Breast epithelium (tissue), 4 donors: ENCODE measurements around the gene CEP126. TPM values are rescaled to one million over a fixed set of nuclear protein-coding genes. Genes with fewer than 3 reads are reported as not detected.

Experiments used
- DNase-seq, 2 donors: peaks; one replicate each; pipeline ENCODE4 v3.0.0-alpha.2; 2019; ENCODE audit warnings: low spot score in 2 of 2
- H3K27ac ChIP-seq, 2 donors: fragments of 200-600 bp; sonication (generic) in 1 of 2; one replicate each; pipeline ENCODE4 v1.5.1; 2016 to 2019; ENCODE audit warnings: mild to moderate bottlenecking in 1 of 2
- H3K27me3 ChIP-seq, 2 donors: fragments of 200-600 bp; sonication (generic) in 1 of 2; one replicate each; pipeline versions ENCODE4 v1.5.1 to v1.6.0; 2017 to 2019; ENCODE audit warnings: control low read depth in 1 of 2, mild to moderate bottlenecking in 1 of 2
- H3K36me3 ChIP-seq: fragments of 200-600 bp; one replicate; pipeline ENCODE4 v1.5.1; 2019
- H3K4me1 ChIP-seq, 2 donors: fragments of 200-600 bp; sonication (generic); one replicate each; pipeline ENCODE4 v1.5.1; 2016 to 2019; ENCODE audit warnings: control low read depth in 1 of 2
- H3K4me3 ChIP-seq, 3 donors: fragments of 200-600 bp; sonication (generic); 1 replicate in 2 of 3; 2 replicates in 1 of 3; pipeline ENCODE4 v1.5.1; 2016 to 2019; ENCODE audit warnings: mild to moderate bottlenecking in 3 of 3, moderate library complexity in 2 of 3
- H3K9me3 ChIP-seq, 2 donors: fragments of 200-600 bp; sonication (generic) in 1 of 2; one replicate each; pipeline ENCODE4 v1.5.1; 2016 to 2019; ENCODE audit warnings: control low read depth in 1 of 2
- POLR2AphosphoS5 ChIP-seq, 3 donors: sonication (generic); formaldehyde crosslinking; IDR thresholded peaks; one replicate each; pipeline ENCODE4 v1.6.1; 2017; ENCODE audit warnings: antibody characterized with exemption in 3 of 3
- intact Hi-C: fragments of 100-400 bp; cut with DNase I; formaldehyde crosslinking; loops from one replicate; pipeline ENCODE4 v1.15.1; 2023; ENCODE audit warnings: low total_unique reads
- total RNA-seq, 3 donors: library from RNA; depleted of rRNA; stranded (reverse); fragments of >200 nt; gene quantifications; one replicate each; pipeline ENCODE4 v1.1.0, GENCODE V29; 2016
- TF ChIP-seq, protein P1 (sequence below), 3 donors: fragments of 450-650 bp; IDR thresholded peaks; one replicate each; pipeline ENCODE4 v1.5.1; 2016 to 2017; ENCODE audit warnings: antibody characterized with exemption in 3 of 3, mild to moderate bottlenecking in 3 of 3, moderate library complexity in 3 of 3

CEP126 gene
- total RNA-seq, 3 donors from 2014 or later = 6.9 to 14.7 (median 9.1) TPM

DNA sequence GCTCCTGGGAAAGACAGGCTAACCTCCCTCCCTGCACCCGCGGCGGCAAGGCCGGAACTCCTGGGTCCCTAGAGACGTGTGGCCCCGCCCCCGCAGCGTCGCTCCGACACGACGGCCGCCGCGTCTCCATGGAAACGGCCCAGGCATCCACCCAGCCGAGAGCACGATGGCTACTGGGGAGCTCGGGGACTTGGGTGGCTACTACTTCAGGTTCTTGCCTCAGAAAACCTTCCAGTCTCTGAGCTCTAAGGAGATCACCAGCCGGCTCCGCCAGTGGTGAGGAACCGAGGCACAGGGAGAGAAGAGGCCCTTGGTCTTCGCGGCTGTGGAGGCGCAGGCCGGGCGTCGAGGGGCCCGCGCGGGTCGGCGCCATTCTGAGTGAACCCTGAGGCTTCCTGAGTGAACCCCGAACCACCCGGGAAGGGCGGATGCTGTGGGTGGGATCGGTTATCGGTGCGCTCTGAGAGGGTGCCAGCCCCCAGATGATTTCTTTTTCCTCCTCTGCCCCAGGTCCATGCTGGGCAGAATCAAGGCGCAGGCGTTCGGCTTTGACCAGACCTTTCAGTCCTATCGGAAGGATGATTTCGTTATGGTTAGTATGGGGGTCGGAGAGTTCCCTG is 132.6 kb downstream of the CEP126 start, which contains the start of gene CFAP300:
Gene CFAP300 (plus strand): TSS at position 133 of the 620 bp plus-strand sequence. CDS start 34 bp downstream, at position 167.
- Histone ChIP-seq H3K4me1 (no peaks in the 10 kb centered on the region), H3K36me3 (no peaks in the 10 kb centered on the region), H3K9me3 (no peaks in the 10 kb centered on the region), H3K4me3 (peak within 1 kb of the TSS; percentile 51 to 78 (median 67)), H3K27me3 (no peaks in the 10 kb centered on the region), H3K27ac (peak within 1 kb of the TSS; percentile 75 to 87)
- TF ChIP-seq POLR2AphosphoS5 (IDR thresholded peaks at IDR 0.05) = peak; percentile 13 to 68 (median 53)
- TF ChIP-seq, protein P1, sequence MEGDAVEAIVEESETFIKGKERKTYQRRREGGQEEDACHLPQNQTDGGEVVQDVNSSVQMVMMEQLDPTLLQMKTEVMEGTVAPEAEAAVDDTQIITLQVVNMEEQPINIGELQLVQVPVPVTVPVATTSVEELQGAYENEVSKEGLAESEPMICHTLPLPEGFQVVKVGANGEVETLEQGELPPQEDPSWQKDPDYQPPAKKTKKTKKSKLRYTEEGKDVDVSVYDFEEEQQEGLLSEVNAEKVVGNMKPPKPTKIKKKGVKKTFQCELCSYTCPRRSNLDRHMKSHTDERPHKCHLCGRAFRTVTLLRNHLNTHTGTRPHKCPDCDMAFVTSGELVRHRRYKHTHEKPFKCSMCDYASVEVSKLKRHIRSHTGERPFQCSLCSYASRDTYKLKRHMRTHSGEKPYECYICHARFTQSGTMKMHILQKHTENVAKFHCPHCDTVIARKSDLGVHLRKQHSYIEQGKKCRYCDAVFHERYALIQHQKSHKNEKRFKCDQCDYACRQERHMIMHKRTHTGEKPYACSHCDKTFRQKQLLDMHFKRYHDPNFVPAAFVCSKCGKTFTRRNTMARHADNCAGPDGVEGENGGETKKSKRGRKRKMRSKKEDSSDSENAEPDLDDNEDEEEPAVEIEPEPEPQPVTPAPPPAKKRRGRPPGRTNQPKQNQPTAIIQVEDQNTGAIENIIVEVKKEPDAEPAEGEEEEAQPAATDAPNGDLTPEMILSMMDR (IDR thresholded peaks at IDR 0.05) = no peak
- peak; percentile 70 to 76 for DNase-seq
- intact Hi-C loops = no loop called here

Other genes with a start within 250 kb of the CEP126 start
- gene ANGPTL5, start 1.5 kb downstream of the CEP126 start, total RNA-seq = 1 to 10 TPM in 1 of 3 donors, under 1 TPM in 1, not detected in 1; 0.33 to 5.6 TPM
- gene CFAP300, start 132.4 kb downstream of the CEP126 start, total RNA-seq = 1 to 10 TPM; 2.0 to 8.3 (median 4.4) TPM
- 100 to 1,000 TPM; 179 to 215 (median 184) TPM for gene YAP1, start 195.4 kb downstream of the CEP126 start, total RNA-seq